Smooth muscle cell (in vitro differentiated cells): Measurements from ENCODE around the gene MYT1. TPM values are rescaled to one million over a fixed set of nuclear protein-coding genes. Genes with fewer than 3 reads are reported as not detected.

Source experiments
- DNase-seq: peaks from one replicate; lab custom pipeline; 2025; ENCODE audit not compliant: unreplicated experiment; lab: John Stamatoyannopoulos, UW
- H2AFZ ChIP-seq: fragments of 200-600 bp; sonication (generic); 2 replicates; pipeline ENCODE4 v1.6.0; 2016; ENCODE audit warnings: antibody characterized with exemption, low read depth, mild to moderate bottlenecking
- H3F3A ChIP-seq: fragments of 200-600 bp; sonication (generic); 2 replicates; pipeline ENCODE4 v1.6.0; 2017; ENCODE audit warnings: antibody characterized with exemption, low read depth
- H3K27ac ChIP-seq: fragments of 200-600 bp; sonication (generic); 2 replicates; pipeline ENCODE4 v1.5.1; 2016; ENCODE audit warnings: low read depth, mild to moderate bottlenecking
- H3K27me3 ChIP-seq: fragments of 200-600 bp; sonication (generic); 2 replicates; pipeline ENCODE4 v1.6.1; 2016; ENCODE audit warnings: low read depth, mild to moderate bottlenecking
- H3K36me3 ChIP-seq: fragments of 200-600 bp; sonication (generic); 2 replicates; pipeline ENCODE4 v1.5.1; 2016; ENCODE audit warnings: low read depth
- H3K4me1 ChIP-seq: fragments of 200-600 bp; sonication (generic); 2 replicates; pipeline ENCODE4 v1.5.1; 2016; ENCODE audit warnings: low read depth
- H3K4me2 ChIP-seq: fragments of 200-600 bp; sonication (generic); 2 replicates; pipeline ENCODE4 v1.6.0; 2016; ENCODE audit warnings: mild to moderate bottlenecking
- H3K4me3 ChIP-seq: fragments of 200-600 bp; sonication (generic); 2 replicates; pipeline ENCODE4 v1.5.1; 2016; ENCODE audit warnings: mild to moderate bottlenecking
- H3K79me2 ChIP-seq: fragments of 200-600 bp; sonication (generic); 2 replicates; pipeline ENCODE4 v1.6.0; 2016; ENCODE audit warnings: low read depth, mild to moderate bottlenecking
- H3K9ac ChIP-seq: fragments of 200-600 bp; sonication (generic); 2 replicates; pipeline ENCODE4 v1.6.0; 2016; ENCODE audit warnings: low read depth
- H3K9me3 ChIP-seq: fragments of 200-600 bp; sonication (generic); replicated peaks from 2 replicates; pipeline ENCODE4 v1.5.1; 2016; ENCODE audit warnings: low read depth
- H4K20me1 ChIP-seq: fragments of 200-600 bp; sonication (generic); 2 replicates; pipeline ENCODE4 v1.6.0; 2016; ENCODE audit warnings: low read depth
- WGBS: methylation state at CpG from one replicate; pipeline ENCODE4 v1.1.7; 2016; ENCODE audit warnings: low lambda C conversion rate; 5-methylcytosine and 5-hydroxymethylcytosine counted together
- polyA plus RNA-seq: library from polyadenylated mRNA; unstranded; fragments of >200 nt; fragmentation: Nextera tagmentation; extraction: Ambion mirVana; gene quantifications from 2 replicates; pipeline ENCODE4 v1.2.1, GENCODE V29; 2016
- total RNA-seq: library from RNA; depleted of rRNA; stranded (reverse); fragments of >200 nt; gene quantifications from 2 replicates; pipeline ENCODE4 v1.2.3, GENCODE V29; 2014
- TF ChIP-seq, protein P1 (sequence below): fragments of 200-600 bp; sonication (generic); IDR thresholded peaks from 2 replicates; pipeline ENCODE4 v1.5.1; 2017; ENCODE audit warnings: borderline replicate concordance, mild to moderate bottlenecking, antibody characterized with exemption; ENCODE audit not compliant: insufficient read depth, poor library complexity, severe bottlenecking

MYT1 gene
- total and polyA plus RNA-seq, 2 experiments from 2014 or later, result 0.09 TPM; not detected in 1

DNA sequence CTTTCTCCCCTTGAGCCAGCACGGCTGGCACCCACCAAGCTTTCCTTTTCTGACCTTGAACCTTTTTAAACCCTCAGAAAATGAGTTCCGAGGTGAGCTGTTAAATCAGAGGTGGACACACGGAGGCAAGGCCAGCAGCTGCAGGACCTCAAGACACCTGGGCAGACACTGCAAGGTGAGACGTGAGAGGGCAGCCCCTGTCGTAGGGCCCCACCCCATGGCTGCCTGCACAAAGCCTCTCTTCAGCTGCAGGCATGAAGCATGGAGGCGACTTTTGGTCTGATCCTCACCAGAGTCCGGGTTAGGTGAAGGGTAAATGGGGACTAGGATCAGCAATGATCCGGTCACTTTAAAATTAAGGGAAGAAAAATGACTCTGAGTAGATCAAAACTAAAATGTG, 25.7 kb downstream of the MYT1 start:
- Histone ChIP-seq H3K36me3 (no peaks in the 10 kb centered on the region), H3K9me3 (no peaks in the 10 kb centered on the region), H3K9ac (no peak overlapping the region), H3K79me2 (no peaks in the 10 kb centered on the region), H3K4me3 (no peak overlapping the region), H2AFZ (no peak overlapping the region), H3K27ac (no peak overlapping the region), H3K4me1 (peaks cover 8% of the 10 kb centered on the region), H3F3A (no peaks in the 10 kb centered on the region), H4K20me1 (no peaks in the 10 kb centered on the region), H3K27me3 (no peaks in the 10 kb centered on the region), H3K4me2 (no peak overlapping the region)
- DNase-seq, result no peak
- WGBS, result 77% methylated on average over 8 of the region's 8 CpGs
- TF ChIP-seq, protein P1, sequence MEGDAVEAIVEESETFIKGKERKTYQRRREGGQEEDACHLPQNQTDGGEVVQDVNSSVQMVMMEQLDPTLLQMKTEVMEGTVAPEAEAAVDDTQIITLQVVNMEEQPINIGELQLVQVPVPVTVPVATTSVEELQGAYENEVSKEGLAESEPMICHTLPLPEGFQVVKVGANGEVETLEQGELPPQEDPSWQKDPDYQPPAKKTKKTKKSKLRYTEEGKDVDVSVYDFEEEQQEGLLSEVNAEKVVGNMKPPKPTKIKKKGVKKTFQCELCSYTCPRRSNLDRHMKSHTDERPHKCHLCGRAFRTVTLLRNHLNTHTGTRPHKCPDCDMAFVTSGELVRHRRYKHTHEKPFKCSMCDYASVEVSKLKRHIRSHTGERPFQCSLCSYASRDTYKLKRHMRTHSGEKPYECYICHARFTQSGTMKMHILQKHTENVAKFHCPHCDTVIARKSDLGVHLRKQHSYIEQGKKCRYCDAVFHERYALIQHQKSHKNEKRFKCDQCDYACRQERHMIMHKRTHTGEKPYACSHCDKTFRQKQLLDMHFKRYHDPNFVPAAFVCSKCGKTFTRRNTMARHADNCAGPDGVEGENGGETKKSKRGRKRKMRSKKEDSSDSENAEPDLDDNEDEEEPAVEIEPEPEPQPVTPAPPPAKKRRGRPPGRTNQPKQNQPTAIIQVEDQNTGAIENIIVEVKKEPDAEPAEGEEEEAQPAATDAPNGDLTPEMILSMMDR, result no peak

DNA sequence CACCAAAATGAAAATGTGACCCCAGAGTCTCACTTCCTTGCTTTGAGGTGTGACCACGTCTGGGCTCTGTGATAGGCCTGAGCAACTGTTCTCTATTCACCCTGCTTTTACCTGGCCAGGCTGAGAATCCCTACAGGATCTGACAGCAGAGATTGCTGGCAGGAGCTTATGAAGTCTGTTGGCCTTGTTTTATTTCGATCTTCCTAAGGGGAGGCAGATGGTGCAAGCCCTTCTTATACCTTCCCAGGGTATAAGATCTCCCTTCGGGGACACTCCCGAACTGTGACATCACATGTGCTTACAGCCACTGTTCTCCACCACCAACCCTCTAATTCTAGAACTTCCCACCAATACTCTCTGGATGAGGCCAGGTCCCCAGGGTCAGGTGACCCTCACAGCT, 26.8 kb downstream of the MYT1 start:
- H3K9ac ChIP-seq, result no peak overlapping the region
- H3K36me3 ChIP-seq, result no peaks in the 10 kb centered on the region
- H3K4me3 ChIP-seq, result no peak overlapping the region
- no peak for DNase-seq
- H3K79me2 ChIP-seq, result no peaks in the 10 kb centered on the region
- H3K27me3 ChIP-seq, result no peaks in the 10 kb centered on the region
- no peaks in the 10 kb centered on the region for H4K20me1 ChIP-seq
- no peaks in the 10 kb centered on the region for H3F3A ChIP-seq
- H3K9me3 ChIP-seq, result no peaks in the 10 kb centered on the region
- no peak overlapping the region for H3K27ac ChIP-seq
- H3K4me2 ChIP-seq, result no peak overlapping the region
- WGBS, result 87% methylated on average over 4 of the region's 4 CpGs
- TF ChIP-seq, protein P1, result no peak
- H3K4me1 ChIP-seq, result peaks cover 8% of the 10 kb centered on the region
- H2AFZ ChIP-seq, result no peak overlapping the region

DNA sequence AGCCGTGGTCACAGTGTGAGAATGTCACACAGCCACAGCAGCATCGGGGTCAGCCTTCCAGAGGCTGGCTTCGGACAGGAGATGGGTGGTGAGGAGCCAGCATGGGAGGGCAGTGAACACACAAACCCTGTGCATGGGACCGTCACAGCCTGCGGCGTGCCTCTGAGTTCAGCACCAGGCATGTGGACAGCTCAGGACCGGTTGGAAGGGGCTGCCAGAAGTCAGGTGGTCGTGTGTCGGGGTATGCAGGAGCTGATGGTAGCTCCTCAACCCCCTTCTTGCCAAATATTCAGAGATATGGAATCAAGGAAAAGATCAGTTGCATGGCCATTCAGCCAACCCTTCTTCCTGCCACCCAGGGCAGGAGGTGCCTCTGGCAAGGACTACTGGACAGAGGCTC, 28.2 kb downstream of the MYT1 start:
- no peak overlapping the region for H3K4me2 ChIP-seq
- no peak overlapping the region for H3K9ac ChIP-seq
- H3K4me3 ChIP-seq, result no peak overlapping the region
- H3K4me1 ChIP-seq, result peaks cover 8% of the 10 kb centered on the region
- H4K20me1 ChIP-seq, result no peaks in the 10 kb centered on the region
- H3F3A ChIP-seq, result no peaks in the 10 kb centered on the region
- H3K9me3 ChIP-seq, result no peaks in the 10 kb centered on the region
- no peaks in the 10 kb centered on the region for H3K27me3 ChIP-seq
- TF ChIP-seq, protein P1, result no peak
- no peak overlapping the region for H2AFZ ChIP-seq
- H3K27ac ChIP-seq, result no peak overlapping the region
- no peaks in the 10 kb centered on the region for H3K79me2 ChIP-seq
- H3K36me3 ChIP-seq, result no peaks in the 10 kb centered on the region
- WGBS, result 60% methylated on average over 9 of the region's 9 CpGs
- DNase-seq, result no peak

GRCh38 chr20:64193058-64193457, 28.8 kb downstream of the MYT1 start:
- Histone ChIP-seq H3F3A (no peaks in the 10 kb centered on the region), H3K27me3 (no peaks in the 10 kb centered on the region), H3K9ac (no peak overlapping the region), H3K4me1 (peaks cover 8% of the 10 kb centered on the region), H3K79me2 (no peaks in the 10 kb centered on the region), H4K20me1 (no peaks in the 10 kb centered on the region), H3K9me3 (no peaks in the 10 kb centered on the region), H3K27ac (no peak overlapping the region), H3K4me3 (no peak overlapping the region), H2AFZ (no peak overlapping the region), H3K4me2 (no peak overlapping the region), H3K36me3 (no peaks in the 10 kb centered on the region)
- 83% methylated on average over 3 of the region's 3 CpGs for WGBS
- DNase-seq, result no peak
- TF ChIP-seq, protein P1, result no peak
